Endothelial cell (in vitro differentiated cells): ENCODE results near the gene ELP2. TPM values are rescaled to one million over a fixed set of nuclear protein-coding genes. Genes with fewer than 3 reads are reported as not detected.

Source experiments
- DNase-seq: peaks from one replicate; pipeline ENCODE4 v3.0.0; 2021; ENCODE audit warnings: low spot score
- H3K27ac Mint-ChIP-seq: one replicate; pipeline ENCODE4 v1.8.0; 2021; ENCODE audit warnings: mixed read lengths, inconsistent platforms; ENCODE audit not compliant: unreplicated experiment
- H3K27me3 Mint-ChIP-seq: one replicate; pipeline ENCODE4 v1.8.0; 2021; ENCODE audit warnings: mild to moderate bottlenecking, moderate library complexity, mixed read lengths, inconsistent platforms; ENCODE audit not compliant: unreplicated experiment
- H3K36me3 Mint-ChIP-seq: one replicate; pipeline ENCODE4 v1.8.0; 2021; ENCODE audit warnings: mild to moderate bottlenecking, low read depth, mixed read lengths, inconsistent platforms; ENCODE audit not compliant: unreplicated experiment
- H3K4me1 Mint-ChIP-seq: one replicate; pipeline ENCODE4 v1.8.0; 2021; ENCODE audit warnings: mild to moderate bottlenecking, mixed read lengths, inconsistent platforms; ENCODE audit not compliant: unreplicated experiment
- H3K4me3 Mint-ChIP-seq: one replicate; pipeline ENCODE4 v1.8.0; 2021; ENCODE audit warnings: mild to moderate bottlenecking, mixed read lengths, inconsistent platforms; ENCODE audit not compliant: unreplicated experiment
- H3K9me3 Mint-ChIP-seq: one replicate; pipeline ENCODE4 v1.8.0; 2021; ENCODE audit warnings: mixed read lengths, inconsistent platforms; ENCODE audit not compliant: unreplicated experiment
- CTCF ChIP-seq: fragments of 200-600 bp; sonication (generic); IDR thresholded peaks from one replicate; pipeline ENCODE4 v1.5.0; 2021; ENCODE audit warnings: antibody characterized with exemption; ENCODE audit not compliant: unreplicated experiment
- total RNA-seq: library from RNA; stranded (reverse); fragmentation: NEBNext Ultra II Directional; extraction: Animal tissue kit (Norgen Biotek cat#: 25700); gene quantifications from one replicate; pipeline ENCODE4 v1.2.1, GENCODE V29; 2021; ENCODE audit not compliant: unreplicated experiment

ELP2 gene
- total RNA-seq, 1 donor from 2014 or later: 90.5 TPM

- Mint-ChIP-seq H3K4me3 (peak overlapping the region; percentile 97), H3K4me1 (peaks cover 24% of the 10 kb centered on the region), H3K27me3 (peaks cover 7% of the 10 kb centered on the region), H3K9me3 (no peaks in the 10 kb centered on the region), H3K36me3 (peaks cover 11% of the 10 kb centered on the region), H3K27ac (no peak overlapping the region)
- DNase-seq: no peak
- TF ChIP-seq CTCF: no peak
Measured at GRCh38 chr18:36130883-36131653, 1.4 kb downstream of the ELP2 start.

DNA sequence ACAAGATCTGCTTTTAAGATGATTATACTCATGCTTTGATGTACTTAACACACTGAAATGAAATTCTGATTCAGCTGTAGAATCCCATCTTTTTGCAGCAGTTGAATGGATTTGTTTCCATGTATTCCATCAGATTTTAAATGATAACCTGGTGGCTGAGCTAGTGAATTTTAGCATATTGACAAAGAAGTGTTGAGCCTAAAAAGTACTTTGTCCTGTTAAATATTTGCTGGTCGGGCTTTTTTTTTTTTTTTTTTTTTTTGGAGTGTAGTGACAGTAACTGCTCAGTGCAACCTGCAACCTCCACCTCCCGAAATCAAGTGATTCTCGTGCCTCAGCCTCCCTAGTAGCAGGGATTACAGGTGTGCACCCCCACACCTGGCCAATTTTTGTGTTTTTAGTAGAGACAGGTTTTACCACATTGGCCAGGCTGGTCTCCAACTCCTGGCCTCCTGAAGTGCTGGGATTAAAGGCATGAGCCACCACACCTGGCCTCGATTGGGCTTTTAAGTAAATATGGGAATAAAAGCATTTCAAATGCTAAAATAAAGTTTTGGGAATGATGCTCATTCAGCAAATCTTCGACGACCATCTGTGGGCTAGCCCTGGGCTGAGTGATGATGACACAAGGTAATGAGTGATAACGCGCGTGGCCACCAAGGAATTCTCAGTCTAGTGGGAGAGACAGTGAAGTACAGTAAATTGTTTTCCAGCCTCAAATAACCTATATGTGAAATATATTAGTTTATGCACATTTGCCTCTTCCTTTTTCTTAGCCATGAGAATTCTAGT lies 2.2 kb downstream of the ELP2 start:
- H3K27ac Mint-ChIP-seq: no peak overlapping the region
- H3K27me3 Mint-ChIP-seq: peaks cover 5% of the 10 kb centered on the region
- no peaks in the 10 kb centered on the region for H3K9me3 Mint-ChIP-seq
- no peak for DNase-seq
- no peak for TF ChIP-seq CTCF
- H3K36me3 Mint-ChIP-seq: peaks cover 9% of the 10 kb centered on the region
- peak overlapping the region; percentile 13 for H3K4me3 Mint-ChIP-seq
- H3K4me1 Mint-ChIP-seq: peaks cover 24% of the 10 kb centered on the region

DNA sequence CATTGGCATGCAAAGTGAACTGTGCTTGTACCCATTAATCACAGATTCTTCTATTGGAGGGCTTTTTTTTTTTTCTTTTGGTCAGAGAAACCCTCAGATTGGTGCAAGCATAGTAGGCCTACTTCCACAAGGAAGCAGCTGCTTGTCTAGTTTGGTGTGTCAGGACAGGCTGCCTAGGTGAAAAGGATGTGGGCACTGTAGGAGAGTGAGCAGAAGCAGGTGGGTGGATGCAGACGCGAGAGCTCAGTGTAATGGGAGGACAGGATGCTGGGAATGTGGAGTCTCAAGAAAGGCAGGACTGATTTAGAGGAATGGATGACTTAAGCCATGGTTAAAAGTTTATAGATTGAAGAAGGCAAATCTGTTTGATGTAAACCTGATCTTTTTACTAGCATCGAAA lies 3.1 kb downstream of the ELP2 start:
- Mint-ChIP-seq H3K36me3 (peaks cover 6% of the 10 kb centered on the region), H3K27ac (no peak overlapping the region), H3K4me1 (peaks cover 21% of the 10 kb centered on the region), H3K27me3 (peaks cover 5% of the 10 kb centered on the region), H3K4me3 (no peak overlapping the region), H3K9me3 (no peaks in the 10 kb centered on the region)
- no peak for TF ChIP-seq CTCF
- DNase-seq: no peak

DNA sequence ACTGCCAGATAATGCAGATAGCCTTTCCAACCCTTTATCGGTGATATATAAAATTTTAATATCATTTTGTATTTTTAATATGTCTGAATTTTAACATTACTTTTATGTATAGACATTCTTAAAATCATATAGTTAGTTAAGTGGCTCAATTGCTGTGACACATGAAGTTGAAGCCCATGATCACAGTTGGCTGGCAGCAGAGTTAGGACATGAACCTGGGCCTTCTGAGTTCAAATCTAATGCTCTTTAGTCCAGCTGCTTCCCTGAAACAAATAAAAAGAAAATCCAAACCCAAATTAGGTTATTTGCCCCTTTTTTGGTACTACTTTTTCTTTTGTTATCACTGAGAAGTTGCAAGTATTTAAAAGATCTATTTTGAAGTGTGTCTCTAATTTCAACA lies 5.6 kb downstream of the ELP2 start:
- no peak overlapping the region for H3K4me3 Mint-ChIP-seq
- H3K9me3 Mint-ChIP-seq: no peaks in the 10 kb centered on the region
- DNase-seq: no peak
- peaks cover 3% of the 10 kb centered on the region for H3K36me3 Mint-ChIP-seq
- no peak for TF ChIP-seq CTCF
- H3K4me1 Mint-ChIP-seq: peaks cover 11% of the 10 kb centered on the region
- no peak overlapping the region for H3K27ac Mint-ChIP-seq
- H3K27me3 Mint-ChIP-seq: no peaks in the 10 kb centered on the region

DNA sequence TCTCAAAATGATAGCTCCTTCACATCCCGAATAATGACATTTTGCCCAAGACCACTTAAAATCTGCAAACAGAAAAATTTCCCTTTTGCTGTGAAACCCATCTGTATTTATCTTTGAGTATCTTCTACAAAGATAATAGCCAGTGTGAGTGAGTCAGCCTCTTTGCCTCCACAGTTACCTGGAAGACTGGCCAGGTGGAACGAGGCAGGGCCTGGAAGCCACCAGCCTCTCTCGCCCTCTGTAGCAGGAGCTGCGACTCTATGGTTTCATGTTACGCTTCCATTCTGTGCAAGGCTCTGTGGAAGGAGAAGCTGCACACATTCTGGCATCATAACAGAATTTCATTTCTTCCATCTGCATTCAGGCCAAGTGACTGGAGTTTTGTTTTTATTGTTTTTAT lies 9.5 kb downstream of the ELP2 start:
- TF ChIP-seq CTCF: no peak
- Mint-ChIP-seq H3K27me3 (peaks cover 2% of the 10 kb centered on the region), H3K36me3 (peaks cover 14% of the 10 kb centered on the region), H3K9me3 (no peaks in the 10 kb centered on the region), H3K4me3 (no peak overlapping the region), H3K27ac (no peak overlapping the region), H3K4me1 (no peaks in the 10 kb centered on the region)
- DNase-seq: no peak
